Fibroblast of mammary gland (primary cell): ENCODE results near the gene FLRT3.
A peak's percentile ranks its signal among the peaks of the same experiment; 100 is the strongest.

Experiments
- DNase-seq: peaks from one replicate; pipeline ENCODE4 v3.0.0-alpha.2; 2010; ENCODE audit warnings: low read depth
- H3K4me3 ChIP-seq: 2 replicates; pipeline ENCODE4 v1.5.1; 2011; ENCODE audit warnings: low read depth, mild to moderate bottlenecking, low read length, moderate library complexity; ENCODE audit not compliant: control insufficient read depth
- TF ChIP-seq, protein P1 (sequence below): conservative IDR thresholded peaks from 2 replicates; pipeline ENCODE4 v1.5.1; 2011; ENCODE audit warnings: low read depth, low read length, inconsistent platforms; ENCODE audit not compliant: control insufficient read depth, insufficient read depth

Gene FLRT3

DNA sequence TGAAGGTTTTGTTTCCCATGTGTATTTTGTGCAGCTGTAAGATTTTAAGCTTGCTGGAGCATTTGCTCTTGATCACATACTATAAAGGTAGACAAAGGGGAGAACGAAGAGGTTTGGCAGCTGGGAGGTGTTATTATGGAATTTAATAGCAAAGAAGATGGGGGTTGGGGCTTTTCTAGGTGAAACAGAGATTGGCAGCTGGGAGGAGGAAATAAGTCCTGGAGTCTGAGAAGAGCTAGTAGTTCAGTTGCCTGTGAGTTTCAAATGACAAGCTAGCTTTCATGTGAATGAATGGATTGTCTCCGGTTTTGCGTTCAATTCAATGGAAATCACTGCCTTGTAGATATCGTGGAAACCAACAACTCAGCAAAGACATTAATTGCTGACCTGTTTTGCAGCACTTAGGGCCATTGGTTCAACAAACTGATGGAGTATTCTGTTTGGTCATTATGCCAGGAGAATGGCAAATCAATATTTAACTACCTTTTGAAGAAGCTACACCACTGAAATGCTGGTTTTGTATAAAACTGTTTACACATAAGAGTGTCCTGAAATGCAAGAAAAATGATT is 38.1 kb upstream of the FLRT3 start:
- TF ChIP-seq, protein P1, sequence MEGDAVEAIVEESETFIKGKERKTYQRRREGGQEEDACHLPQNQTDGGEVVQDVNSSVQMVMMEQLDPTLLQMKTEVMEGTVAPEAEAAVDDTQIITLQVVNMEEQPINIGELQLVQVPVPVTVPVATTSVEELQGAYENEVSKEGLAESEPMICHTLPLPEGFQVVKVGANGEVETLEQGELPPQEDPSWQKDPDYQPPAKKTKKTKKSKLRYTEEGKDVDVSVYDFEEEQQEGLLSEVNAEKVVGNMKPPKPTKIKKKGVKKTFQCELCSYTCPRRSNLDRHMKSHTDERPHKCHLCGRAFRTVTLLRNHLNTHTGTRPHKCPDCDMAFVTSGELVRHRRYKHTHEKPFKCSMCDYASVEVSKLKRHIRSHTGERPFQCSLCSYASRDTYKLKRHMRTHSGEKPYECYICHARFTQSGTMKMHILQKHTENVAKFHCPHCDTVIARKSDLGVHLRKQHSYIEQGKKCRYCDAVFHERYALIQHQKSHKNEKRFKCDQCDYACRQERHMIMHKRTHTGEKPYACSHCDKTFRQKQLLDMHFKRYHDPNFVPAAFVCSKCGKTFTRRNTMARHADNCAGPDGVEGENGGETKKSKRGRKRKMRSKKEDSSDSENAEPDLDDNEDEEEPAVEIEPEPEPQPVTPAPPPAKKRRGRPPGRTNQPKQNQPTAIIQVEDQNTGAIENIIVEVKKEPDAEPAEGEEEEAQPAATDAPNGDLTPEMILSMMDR, result no peak
- no peak overlapping the region for H3K4me3 ChIP-seq
- DNase-seq, result no peak

DNA sequence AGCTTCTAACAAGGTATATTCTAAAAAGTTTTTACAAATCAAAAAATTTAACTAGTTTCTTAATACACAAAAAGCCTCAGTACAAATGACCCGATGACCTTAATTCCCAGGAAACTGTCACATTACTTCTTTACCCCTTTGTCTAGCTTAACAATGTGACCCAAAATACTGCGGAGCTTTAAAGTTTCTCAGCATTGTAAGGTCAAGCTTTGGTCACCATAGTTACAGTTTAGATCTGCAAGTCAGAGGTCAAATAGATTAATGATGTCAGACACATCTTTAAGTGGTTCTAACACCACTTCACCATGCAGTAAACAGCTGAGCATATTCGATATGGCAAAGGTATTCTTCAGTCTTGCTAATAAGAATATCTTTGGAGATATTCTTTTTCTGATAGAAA is 36.8 kb upstream of the FLRT3 start:
- TF ChIP-seq, protein P1, result no peak

DNA sequence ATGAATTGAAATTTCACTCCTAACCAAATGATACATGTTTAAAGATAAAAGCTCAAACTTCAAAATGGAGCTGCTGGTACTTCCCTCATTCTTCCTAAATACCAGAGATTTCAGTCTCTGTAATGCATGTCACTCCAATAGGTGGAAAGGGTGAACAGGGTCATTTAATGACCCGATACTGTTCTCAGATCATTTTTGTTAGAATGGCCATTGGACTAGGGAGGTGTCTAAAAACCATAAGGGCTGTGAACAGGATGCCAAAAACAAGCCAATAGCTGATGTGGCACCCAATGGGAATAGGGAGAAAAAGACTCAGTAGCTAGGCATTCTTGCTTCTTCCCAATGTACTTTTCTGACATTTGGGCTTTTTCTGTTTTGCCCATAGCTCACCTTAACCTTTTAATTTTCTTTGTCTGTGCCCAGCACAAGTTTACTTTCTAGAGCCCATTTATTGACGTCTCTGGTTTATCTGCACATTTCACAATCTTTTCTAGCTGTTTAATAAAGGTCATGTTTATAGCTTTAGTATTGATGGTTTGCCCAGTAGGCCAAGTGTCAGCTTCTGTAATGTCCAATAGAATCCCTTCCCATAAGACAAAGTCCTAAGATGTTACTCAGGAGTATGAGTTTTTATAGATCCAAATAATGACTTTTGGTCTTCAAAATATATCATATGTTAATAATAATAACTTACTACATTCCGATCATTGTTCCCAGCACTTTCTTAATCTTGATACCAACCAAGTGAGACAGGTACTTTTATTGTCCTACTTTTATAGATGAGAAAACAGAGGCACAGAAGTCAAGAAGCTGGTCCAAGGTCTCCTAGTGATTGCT is 24.3 kb upstream of the FLRT3 start:
- TF ChIP-seq, protein P1, result no peak
- no peak overlapping the region for H3K4me3 ChIP-seq
- DNase-seq, result no peak

More for the DNA sequence above, 36.8 kb upstream of the FLRT3 start:
- DNase-seq, result no peak
- no peak overlapping the region for H3K4me3 ChIP-seq

DNA sequence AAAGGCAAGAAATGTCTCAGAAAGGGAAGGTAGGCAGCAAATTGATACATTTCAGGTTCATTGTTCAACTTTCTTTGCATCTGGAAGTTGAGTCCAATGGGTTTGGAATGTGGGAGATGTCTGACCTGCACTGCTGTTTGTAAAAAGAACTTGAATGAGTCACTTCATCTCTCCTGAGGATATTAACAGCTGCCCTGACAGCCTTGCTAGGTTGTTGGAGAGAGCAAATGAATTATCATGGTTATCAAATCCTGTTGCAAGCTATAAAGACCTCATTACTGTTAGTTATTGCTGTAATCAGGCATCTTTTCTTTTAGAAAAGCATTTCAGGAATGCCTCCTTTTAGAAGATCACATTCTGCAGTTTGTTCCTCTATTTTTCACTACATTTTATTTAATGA is 23.0 kb upstream of the FLRT3 start:
- TF ChIP-seq, protein P1, result no peak
- peak; percentile 35 for DNase-seq
- H3K4me3 ChIP-seq, result no peak overlapping the region

DNA sequence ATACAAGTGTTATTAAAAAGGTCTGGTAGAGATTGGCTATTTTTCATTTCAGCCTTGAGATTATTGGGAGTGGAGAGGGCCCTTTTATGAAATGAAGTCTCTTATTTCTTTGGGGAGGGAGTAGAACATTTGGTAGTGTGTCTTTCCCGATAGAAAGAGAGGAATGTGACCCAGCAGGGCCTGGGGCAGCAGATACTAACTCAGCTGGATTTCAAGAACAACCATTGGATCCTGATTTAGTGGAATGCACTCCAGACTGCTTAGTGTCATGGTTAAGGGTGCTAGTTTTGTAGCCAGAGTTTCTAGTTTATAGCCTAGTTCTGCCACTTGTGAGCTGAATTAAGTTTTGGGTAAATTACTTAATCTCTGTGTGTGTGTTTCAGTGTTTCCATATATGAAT is 18.4 kb upstream of the FLRT3 start:
- DNase-seq, result no peak
- TF ChIP-seq, protein P1, result no peak
- no peak overlapping the region for H3K4me3 ChIP-seq

DNA sequence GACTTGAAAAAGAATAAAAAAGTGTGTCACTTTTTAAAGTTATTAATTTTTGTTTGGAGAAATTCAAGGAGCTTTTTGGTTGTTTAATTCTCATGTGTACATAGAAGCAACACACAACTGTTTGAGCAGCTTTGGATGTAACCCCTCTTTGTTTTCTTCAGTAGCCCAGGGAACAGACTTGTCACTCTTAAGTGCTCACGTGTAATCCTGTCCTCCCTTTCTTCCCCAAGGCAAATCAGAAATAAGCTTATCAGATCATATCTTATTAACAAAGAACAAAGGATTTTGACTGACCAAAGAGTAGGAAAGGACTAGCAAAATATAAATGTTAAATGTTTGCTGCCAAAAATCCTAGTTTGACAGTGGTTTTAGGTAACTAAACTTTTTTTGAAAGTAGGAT is 7.3 kb upstream of the FLRT3 start:
- TF ChIP-seq, protein P1, result no peak
- no peak for DNase-seq
- H3K4me3 ChIP-seq, result no peak overlapping the region
